Superior temporal gyrus (tissue), 1 donor: ENCODE data around the gene B3GAT2.

Source experiments
- DNase-seq: peaks from one replicate; pipeline ENCODE4 v3.0.0-alpha.2; 2016; ENCODE audit errors: extremely low spot score

B3GAT2 gene

DNA sequence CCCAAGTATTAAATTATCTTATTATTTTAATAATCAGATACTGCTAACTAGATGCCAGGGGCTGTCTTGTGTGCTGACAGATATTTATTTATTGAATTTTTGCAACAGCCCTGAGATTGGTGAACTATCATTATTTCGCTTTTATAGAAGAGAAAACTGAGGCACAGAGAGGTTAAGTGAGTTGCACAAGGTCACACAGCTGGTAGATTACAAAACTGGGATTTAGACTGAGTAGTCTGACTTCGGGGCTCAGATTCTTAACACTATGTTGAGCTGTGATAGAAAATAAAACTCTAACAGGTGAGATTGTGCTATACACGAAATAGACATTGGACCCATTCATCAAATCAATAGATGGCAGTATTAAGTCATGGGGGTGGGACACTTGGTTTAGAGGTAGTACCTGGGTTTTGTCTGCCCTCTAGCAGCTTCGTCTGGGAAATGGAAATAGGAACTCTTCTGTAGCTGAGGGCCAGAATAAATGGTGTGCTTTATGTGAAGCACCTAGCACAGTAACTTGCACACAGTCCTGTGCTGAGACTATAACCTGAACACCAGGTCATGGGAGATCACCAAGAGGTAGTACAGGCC lies 113.4 kb downstream of the B3GAT2 start:
- no peak for DNase-seq

GRCh38 chr6:70842541-70842940 lies 114.3 kb downstream of the B3GAT2 start:
- DNase-seq: no peak

- DNase-seq: no peak
These were observed 115.7 kb downstream of the B3GAT2 start for GRCh38 chr6:70841112-70841511.

DNA sequence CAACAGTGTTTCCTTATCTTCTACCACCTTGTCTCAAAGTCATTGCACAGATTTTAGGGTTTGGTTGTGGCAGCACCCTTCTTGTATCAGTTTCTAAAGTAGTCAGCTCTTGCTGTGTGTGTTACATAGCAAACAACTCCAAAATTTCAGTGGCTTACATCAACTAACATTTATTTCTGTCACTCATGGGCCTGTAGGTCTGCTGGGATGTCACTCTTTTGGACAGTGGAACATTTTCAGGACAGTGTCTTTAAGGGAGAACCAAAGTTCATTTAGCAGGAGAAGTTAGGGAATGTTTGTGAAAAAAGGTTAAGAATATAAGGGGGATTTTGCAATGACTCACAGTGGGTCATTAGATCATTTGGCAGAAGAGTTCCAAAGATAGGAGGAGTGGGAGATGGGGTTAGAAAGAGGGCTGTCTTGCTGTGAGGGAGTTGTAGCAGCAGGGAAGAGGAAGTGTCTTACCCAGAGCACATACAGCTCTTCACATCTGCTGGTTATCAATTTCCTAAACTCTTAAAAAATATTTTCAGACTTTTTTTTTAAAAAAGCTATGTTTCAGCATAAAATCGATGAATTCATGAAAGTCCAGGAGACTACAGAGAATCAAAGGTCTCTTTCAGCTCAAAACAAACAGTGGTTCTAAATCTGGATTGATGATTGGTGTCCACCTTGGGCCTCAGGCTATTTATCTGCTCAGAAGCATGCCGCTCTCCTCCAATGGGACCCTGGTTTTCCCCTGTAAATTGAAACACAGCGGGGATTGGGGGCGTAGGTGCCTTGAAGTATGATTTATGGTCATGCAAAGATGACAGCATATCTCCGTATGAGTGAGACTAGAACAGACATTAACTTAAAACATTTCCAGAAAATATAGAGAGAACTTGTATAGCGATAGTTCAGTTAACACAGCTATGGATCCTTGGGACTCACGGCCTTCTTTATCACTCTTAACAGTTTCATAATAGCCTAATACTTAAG lies 117.3 kb downstream of the B3GAT2 start:
- no peak for DNase-seq

GRCh38 chr6:70838907-70839285 lies 118.0 kb downstream of the B3GAT2 start:
- DNase-seq: no peak

- no peak for DNase-seq
These were observed 122.3 kb downstream of the B3GAT2 start for GRCh38 chr6:70834520-70834919.

- DNase-seq: no peak
These were observed 125.4 kb downstream of the B3GAT2 start for GRCh38 chr6:70831427-70831826.

DNA sequence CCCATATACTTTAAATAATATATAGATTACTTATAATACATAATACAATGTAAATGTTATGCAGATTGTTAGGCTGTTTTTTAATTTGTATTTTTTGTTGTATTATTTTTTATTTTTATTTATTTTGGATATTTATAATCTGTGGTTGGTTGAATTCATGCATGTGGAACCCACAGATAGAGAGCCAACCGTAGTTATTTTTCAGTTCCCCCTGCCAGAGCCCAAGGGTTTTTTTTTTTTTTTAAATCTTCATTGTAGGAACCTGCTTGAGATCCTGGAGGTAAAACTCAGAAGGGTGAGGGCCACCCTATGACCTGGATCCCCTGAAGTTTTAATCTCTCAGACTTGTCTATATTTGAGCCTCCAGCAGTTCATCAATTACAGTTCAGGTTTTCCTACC lies 133.2 kb downstream of the B3GAT2 start:
- DNase-seq: no peak

DNA sequence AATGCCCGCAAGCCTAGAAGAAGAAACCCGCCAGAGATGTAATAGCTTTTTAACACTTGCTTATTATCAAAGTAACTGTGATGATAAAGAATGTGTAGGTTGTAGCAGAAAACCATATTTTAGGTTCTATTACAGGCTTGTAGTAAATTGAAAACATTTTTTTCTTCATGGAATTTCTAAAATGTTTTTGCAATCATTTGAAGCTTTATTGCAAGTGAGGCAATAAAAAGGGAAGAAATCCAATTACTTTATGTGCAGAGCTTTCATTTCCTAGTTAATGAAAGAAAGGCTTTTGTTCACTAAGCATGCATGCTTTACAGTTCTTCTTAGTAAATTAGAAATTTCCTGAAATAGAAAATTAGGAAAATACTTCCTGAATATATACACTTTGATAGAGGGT lies 135.1 kb downstream of the B3GAT2 start:
- no peak for DNase-seq

GRCh38 chr6:70820778-70821177 lies 136.1 kb downstream of the B3GAT2 start:
- no peak for DNase-seq

DNA sequence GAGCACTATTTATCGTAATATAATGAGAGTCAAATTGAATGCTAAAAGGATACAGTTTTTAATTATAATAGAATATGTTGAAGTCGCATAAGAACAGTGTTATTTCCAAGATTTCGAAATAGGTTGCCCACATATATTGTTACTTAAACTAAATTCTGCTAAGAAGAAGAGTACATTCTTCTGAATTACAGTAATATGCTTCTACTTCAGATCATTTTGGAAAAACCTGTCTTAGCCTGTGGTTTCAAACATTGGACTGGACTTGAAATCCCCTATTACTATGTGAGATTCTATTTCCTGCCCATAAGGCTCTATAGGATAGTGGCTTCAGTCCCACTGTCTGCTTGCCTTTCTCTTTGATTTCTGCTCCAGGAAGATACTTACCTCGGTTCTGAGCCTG lies 137.2 kb downstream of the B3GAT2 start:
- no peak for DNase-seq

GRCh38 chr6:70813885-70814284 lies 143.0 kb downstream of the B3GAT2 start:
- DNase-seq: no peak

- no peak for DNase-seq
These were observed 145.1 kb downstream of the B3GAT2 start for GRCh38 chr6:70811788-70812187.
